Left ventricle myocardium inferior (tissue), 1 donor: ENCODE results near the gene ITIH1. TPM values are rescaled to one million over a fixed set of nuclear protein-coding genes. Genes with fewer than 3 reads are reported as not detected.

Source experiments
- DNase-seq: peaks from one replicate; pipeline ENCODE4 v3.0.0-alpha.2; 2020
- H3K27ac ChIP-seq: fragments of 200-600 bp; replicated peaks from 2 replicates; pipeline ENCODE4 v1.8.0; 2021
- H3K27me3 ChIP-seq: fragments of 200-600 bp; 2 replicates; pipeline ENCODE4 v1.8.0; 2021; ENCODE audit warnings: low read depth
- H3K36me3 ChIP-seq: fragments of 200-600 bp; 2 replicates; pipeline ENCODE4 v1.8.0; 2021
- H3K4me1 ChIP-seq: fragments of 200-600 bp; 2 replicates; pipeline ENCODE4 v1.8.0; 2021
- H3K4me3 ChIP-seq: fragments of 200-600 bp; 2 replicates; pipeline ENCODE4 v1.8.0; 2021; ENCODE audit warnings: mild to moderate bottlenecking, moderate library complexity
- H3K9me3 ChIP-seq: fragments of 200-600 bp; replicated peaks from 2 replicates; pipeline ENCODE4 v1.8.0; 2021
- intact Hi-C: fragments of 100-400 bp; cut with micrococcal nuclease; formaldehyde crosslinking; loops from one replicate; pipeline ENCODE4 v1.11.0; 2022
- total RNA-seq: library from RNA; stranded (reverse); fragmentation: NEBNext Ultra II Directional; extraction: Animal tissue kit (Norgen Biotek cat#: 25700); gene quantifications from one replicate; pipeline ENCODE4 v1.2.1, GENCODE V29; 2021
- TF ChIP-seq, protein P1 (sequence below): fragments of 200-600 bp; IDR thresholded peaks from 2 replicates; pipeline ENCODE4 v1.8.0; 2021; ENCODE audit warnings: antibody characterized with exemption, mild to moderate bottlenecking, borderline replicate concordance
- donor health status: DM: no; HTN: yes; CAD: no; lungs with severe emphysema.

Gene ITIH1
- total RNA-seq, 1 donor from 2014 or later = not detected

DNA sequence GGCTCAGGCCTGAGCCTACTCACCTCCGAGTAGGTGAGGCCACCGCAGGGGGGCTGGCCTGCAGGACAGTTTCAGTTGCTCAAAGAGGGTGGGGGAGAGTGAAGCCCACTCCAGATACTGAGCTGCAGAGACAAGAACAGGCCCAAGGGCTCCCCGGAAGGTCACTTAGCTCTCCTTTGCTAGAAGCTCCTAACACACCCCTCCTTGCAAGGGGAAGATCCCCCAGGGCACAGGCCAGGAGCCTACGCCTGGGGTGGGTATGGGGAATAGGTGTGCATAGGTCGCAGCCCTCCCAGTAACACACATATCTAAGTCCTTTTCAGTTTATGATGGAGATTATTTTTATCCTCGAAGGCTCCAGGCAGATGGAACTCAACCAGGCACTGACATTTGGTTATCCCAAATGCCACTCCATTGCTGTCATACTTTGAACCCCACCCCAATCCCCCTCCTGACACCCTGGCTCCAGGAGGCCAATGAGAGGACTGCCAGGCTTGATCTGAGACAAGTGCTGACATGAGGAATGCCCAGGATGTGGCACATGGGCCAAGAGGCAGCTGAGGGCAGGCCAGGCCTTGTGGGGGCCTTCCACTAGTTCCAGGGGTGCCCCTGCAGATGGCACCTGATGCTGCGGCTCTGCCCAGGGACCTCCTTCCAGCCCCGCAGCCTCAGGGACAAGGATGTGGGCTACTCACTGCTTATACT, 58.5 kb downstream of the ITIH1 start:
- H3K36me3 ChIP-seq = peaks cover 11% of the 10 kb centered on the region
- no peaks in the 10 kb centered on the region for H3K9me3 ChIP-seq
- H3K4me3 ChIP-seq = peak overlapping the region; percentile 50
- peak overlapping the region; percentile 65 for H3K27ac ChIP-seq
- peak; percentile 32 for DNase-seq
- H3K4me1 ChIP-seq = peaks cover 50% of the 10 kb centered on the region
- H3K27me3 ChIP-seq = no peaks in the 10 kb centered on the region
- TF ChIP-seq, protein P1, sequence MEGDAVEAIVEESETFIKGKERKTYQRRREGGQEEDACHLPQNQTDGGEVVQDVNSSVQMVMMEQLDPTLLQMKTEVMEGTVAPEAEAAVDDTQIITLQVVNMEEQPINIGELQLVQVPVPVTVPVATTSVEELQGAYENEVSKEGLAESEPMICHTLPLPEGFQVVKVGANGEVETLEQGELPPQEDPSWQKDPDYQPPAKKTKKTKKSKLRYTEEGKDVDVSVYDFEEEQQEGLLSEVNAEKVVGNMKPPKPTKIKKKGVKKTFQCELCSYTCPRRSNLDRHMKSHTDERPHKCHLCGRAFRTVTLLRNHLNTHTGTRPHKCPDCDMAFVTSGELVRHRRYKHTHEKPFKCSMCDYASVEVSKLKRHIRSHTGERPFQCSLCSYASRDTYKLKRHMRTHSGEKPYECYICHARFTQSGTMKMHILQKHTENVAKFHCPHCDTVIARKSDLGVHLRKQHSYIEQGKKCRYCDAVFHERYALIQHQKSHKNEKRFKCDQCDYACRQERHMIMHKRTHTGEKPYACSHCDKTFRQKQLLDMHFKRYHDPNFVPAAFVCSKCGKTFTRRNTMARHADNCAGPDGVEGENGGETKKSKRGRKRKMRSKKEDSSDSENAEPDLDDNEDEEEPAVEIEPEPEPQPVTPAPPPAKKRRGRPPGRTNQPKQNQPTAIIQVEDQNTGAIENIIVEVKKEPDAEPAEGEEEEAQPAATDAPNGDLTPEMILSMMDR = no peak
- intact Hi-C loops = no loop called here

DNA sequence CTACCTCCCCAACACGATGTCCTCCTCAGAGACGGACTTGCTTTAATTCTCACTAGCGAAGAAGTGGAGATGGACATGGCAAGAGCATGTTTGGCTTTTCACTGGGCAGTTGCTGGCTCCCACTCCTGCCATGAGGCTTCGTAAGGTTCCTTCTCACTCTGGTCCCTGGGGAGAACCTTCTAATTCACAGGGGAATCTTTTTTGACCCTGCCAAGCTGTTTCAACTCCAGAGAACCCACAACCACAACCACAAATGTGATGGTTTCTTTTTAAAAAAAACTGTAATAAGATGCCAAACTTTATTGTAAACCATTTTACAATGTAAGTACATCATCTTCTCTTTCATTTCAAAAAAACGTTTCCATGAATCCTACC, 59.1 kb downstream of the ITIH1 start:
- no peaks in the 10 kb centered on the region for H3K9me3 ChIP-seq
- H3K36me3 ChIP-seq = peaks cover 17% of the 10 kb centered on the region
- DNase-seq = no peak
- H3K4me1 ChIP-seq = peaks cover 50% of the 10 kb centered on the region
- H3K27me3 ChIP-seq = no peaks in the 10 kb centered on the region
- H3K27ac ChIP-seq = peak overlapping the region; percentile 65
- TF ChIP-seq, protein P1 = no peak
- H3K4me3 ChIP-seq = no peak overlapping the region
- intact Hi-C loops = no loop called here

DNA sequence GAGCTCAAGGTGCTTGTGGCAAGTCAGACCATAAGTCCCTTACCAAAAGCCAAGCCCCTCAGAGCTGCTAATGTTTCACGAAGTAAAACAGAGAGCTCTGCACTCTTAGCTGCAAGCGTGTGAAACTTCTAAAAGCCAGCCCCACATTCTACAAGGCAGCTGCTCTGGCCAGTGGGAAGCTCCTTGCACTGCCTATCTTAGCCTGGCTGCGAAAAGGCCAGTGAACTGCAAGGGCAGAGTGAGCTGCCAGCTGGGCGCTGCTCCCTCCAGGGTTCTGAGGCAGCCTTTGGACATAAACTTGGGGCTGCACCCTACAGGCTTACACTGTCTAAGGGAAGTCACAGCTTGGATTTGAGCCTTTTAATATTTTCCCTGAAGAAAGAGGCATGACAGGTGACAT, 59.6 kb downstream of the ITIH1 start:
- no peaks in the 10 kb centered on the region for H3K9me3 ChIP-seq
- TF ChIP-seq, protein P1 = no peak

DNA sequence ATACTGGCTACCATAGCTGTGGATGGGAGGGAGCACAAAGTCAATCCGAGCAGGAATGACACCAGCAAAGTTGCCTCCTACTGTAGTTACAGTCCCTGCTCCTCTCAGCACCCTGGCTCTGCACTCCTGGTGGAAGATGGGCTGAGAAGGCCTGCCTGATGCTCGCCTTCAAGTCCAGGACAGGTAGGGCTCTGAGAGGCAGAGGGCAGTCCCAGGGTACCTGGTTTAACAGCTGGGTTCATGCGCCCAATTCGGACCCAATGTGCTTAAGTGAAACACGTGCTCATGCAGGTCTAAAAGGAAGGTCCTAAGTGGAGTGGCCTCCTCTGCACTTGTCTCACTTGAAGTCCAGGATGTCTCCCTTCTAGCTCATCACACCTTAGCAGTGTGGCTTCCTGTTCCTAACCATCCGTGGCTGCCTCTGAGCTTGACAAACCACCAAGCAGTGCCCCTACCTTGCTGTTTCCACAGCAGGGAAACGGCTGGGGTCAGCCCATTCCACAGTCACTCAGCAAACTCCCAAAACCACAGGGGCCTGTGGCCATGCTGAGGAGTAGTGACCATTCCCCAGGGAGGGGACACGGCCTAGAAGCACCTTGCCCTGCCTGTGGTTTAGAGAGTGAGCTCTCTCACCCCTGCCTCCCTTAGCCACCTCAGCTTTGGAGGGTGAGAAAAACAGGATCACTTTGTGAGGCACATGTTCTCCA, 61.3 kb downstream of the ITIH1 start:
- H3K9me3 ChIP-seq = no peaks in the 10 kb centered on the region
- TF ChIP-seq, protein P1 = no peak
- H3K27ac ChIP-seq = no peak overlapping the region
- no peak overlapping the region for H3K4me3 ChIP-seq
- DNase-seq = no peak
- H3K27me3 ChIP-seq = no peaks in the 10 kb centered on the region
- H3K4me1 ChIP-seq = peaks cover 65% of the 10 kb centered on the region
- intact Hi-C loops = no loop called here
- peaks cover 27% of the 10 kb centered on the region for H3K36me3 ChIP-seq

More for the DNA sequence above, 59.6 kb downstream of the ITIH1 start:
- Histone ChIP-seq H3K36me3 (peaks cover 21% of the 10 kb centered on the region), H3K27me3 (no peaks in the 10 kb centered on the region), H3K4me1 (peaks cover 50% of the 10 kb centered on the region), H3K27ac (peak overlapping the region; percentile 65), H3K4me3 (no peak overlapping the region)
- DNase-seq = no peak
- intact Hi-C loops = no loop called here

DNA sequence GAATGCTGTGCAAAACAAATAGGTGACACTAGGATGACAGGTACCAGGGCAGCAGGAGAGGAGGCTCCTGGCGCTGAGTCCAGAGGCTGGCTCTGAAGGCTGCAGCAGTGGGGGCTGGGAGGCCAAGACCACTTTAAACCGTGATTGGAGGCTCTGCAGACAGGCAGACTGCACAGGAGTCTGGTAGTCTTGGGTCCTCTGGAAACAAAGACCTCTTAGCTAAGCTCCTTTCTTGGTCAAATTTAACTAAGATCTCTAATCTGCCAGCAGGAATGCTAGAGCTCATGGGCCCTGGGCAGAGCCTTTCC, 61.8 kb downstream of the ITIH1 start:
- H3K9me3 ChIP-seq = no peaks in the 10 kb centered on the region
- no peaks in the 10 kb centered on the region for H3K27me3 ChIP-seq
- no peak overlapping the region for H3K27ac ChIP-seq
- H3K36me3 ChIP-seq = peaks cover 27% of the 10 kb centered on the region
- TF ChIP-seq, protein P1 = no peak
- no peak overlapping the region for H3K4me3 ChIP-seq
- intact Hi-C loops = no loop called here
- peaks cover 65% of the 10 kb centered on the region for H3K4me1 ChIP-seq
- DNase-seq = no peak
